OCI-M2 (cell line): ENCODE measurements around the gene PAAF1.

Source experiments
- DNase-seq: peaks from one replicate; lab custom pipeline; 2025; ENCODE audit not compliant: unreplicated experiment; lab: John Stamatoyannopoulos, UW

Gene PAAF1

DNA sequence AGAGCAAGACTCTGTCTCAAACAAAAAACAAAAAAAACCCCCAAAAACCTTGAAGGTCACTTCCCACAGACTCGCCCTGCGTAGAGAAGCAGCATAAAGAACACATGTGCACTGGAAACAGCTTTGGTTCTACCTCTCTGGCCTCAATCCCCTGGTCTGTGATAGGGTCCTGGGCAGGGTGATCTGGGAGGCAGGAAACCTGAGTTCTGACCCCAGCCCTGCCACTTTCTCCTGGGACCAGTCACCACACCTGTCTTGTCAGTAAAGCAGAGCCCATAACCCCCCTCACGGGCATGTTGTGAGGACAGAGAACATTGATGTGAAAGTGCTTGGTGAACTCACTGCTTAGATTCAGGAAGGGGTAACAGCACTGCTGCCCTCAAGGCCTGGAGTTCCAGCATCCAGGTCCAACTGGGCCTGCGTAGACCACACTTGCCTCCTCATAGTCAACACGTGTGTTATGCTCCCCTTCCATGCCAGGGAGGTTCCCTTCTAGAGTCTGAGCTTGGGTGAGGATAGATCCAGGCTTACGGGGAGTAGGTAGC lies 94.4 kb downstream of the PAAF1 start:
- DNase-seq, result no peak

DNA sequence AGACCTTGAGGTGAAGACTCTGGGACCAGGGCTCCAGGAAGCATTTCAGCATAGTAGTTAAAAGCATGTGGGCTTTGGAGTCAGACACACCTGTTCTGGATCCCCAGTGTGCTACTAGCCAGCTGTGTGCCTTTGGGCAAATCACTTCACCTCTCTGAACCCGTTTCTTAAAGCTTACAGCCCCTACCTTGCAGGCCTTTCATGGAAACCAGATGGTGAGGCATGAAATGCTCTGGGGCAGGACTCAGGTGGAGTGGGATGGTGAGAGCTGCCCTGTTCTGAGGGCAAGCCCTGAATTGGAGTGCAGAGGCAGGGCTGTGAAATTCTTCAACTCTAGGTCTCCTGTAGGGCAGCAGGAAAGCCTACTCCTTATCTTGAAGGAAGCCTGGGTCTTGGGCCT lies 95.4 kb downstream of the PAAF1 start:
- no peak for DNase-seq

DNA sequence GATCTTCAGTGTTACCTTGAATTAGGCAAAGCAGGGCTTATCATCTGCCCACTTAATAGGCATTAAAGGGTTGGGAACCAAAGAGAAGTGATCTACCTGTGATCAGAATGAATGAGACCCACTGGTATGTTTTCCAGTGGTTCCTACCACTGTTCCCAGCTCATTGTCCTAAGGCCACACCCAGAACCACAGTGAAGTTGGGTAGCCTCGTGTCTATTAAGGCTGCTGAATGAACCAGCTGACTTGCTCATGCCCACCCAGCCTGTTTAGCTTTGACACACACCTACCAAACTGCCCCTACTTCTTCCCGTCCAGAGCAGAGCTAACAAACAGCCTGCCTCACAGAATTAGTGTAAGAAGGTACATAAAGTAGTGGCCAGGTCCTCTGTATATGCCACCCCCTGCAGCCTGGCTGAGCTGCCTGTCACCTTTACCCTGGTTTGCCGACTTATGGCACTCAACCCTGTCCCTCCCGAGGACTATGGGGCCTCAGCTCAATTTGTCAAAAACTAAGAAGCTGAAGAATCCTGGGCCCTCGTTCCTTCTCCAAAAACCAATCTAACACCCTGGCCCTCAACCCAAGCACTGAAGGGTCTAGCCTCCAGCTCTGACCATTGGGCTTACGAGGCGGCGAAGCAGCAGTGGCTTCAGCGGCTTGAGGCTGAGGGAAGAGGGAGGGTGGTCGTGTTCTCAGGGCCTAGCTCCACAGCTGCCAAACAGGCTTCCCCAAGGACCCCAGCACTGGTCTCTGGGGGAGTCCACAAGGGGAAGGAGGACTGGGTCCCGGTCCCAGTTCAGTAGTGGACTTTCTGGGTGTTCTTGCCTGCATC lies 96.0 kb downstream of the PAAF1 start:
- no peak for DNase-seq

DNA sequence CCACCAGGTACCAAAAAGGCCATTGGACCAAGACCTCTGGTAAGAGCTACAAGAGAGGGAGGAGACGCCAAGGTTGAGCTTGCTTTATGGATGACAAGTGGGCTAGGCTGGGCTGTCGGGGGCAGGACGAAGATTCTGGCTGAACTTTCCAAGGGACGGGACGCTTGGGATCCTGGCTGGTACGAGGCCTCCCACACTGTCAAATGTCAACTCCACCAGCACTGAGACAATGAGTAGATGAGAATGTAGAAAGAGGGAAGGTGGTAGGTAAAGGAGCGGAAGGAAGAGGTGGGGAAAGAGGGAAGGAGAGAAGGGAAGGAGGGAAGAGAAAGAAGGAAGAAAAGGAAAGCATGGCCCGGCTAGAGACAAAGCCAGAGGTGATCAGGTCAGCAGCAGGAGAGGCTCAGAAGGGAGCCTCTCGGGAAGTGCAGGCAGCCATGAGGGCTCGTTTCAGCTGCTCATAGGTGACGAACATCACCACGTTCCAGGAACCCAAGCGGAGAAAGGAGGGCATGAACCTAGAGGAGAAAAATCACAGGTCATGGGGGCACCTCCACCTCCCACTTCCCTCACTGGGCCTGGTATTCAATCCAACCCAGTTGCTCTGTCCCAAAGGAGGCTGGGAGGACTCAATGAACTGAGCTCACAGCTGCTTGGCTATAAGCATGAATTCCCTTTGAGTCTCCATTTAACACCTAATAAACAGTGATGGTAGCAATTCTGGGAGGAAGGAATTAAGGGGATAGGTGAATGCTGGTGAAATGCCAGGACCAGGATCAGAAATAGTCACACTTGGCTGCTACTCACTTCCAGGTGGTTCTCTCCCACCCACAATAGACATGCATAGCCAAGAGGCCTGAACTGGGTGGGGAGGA lies 98.0 kb downstream of the PAAF1 start:
- no peak for DNase-seq

DNA sequence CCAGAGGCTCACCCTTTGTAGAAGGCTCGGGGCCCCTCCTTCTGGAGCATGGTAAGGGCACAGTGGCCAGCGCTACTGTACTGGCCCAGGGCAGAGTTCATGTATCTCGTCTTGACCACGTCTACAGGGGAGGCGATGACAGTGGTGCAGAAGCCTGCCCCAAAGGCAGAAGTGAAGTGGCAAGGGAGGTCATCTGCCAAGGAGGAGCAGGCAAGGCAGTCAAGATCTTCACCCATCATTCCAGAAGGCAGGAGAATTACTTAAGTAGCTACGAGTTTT lies 98.6 kb downstream of the PAAF1 start:
- no peak for DNase-seq

DNA sequence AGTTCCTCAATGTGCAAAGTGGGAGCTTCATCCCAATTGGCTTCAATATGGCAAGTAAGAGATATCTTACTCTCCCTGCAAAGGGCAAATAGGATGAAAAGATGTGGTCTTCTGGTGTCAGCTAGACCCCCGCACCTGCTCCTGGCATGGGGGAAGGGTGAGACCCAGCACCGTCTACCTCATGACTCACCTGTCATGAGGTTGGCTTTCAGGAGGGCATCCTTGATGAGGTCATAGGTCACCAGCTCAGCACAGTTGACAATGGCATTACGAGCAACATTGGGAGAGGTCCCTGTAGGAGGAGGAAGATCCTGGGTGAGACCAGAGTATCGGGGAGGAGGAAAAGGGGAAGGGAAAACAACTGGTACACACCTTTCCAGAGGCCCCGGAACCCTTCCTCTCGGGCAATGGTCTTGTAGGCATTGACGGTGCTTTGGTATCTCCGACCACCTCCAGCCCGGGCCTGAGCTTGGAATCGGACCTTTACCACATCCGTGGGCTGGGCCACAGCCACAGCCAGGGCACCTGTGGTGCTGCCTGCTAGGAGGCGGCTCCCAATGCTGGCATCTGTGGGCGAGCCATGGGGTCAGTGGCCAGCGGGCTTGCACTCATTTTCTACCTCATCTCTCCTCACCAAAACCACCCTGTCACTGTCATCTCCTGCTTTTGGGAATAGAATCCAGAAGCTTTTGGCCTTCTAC lies 99.8 kb downstream of the PAAF1 start:
- no peak for DNase-seq

DNA sequence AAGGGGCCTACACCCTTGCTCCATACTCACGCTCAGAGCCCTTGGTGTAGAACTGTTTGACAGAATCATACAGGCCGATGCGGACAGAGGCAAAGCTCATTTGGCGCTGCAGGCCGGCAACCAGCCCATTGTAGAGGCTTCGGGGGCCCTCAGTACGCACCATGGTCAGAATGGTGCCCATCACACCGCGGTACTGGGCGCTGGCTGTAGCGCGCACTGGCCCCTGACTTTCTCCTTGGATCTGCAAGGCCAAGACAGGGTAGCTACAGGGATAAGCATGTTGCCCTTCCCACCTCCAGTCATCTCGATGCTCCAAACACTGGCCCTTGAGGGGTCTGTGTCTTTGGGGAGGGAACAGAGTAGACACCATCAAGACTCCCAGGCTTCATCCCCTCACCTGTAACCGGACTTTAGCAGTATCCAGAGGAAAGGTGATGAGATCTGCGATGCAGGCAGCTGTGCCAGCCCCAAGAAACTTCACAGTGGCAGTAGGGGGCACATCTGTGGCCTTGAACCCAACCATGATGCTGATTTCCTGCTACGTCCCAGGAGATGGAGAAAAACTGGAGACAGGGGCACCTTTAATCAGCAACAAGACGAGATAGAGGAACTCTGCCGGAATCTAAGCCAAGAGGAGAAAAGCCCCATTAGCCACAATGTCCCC lies 101.2 kb downstream of the PAAF1 start:
- no peak for DNase-seq

DNA sequence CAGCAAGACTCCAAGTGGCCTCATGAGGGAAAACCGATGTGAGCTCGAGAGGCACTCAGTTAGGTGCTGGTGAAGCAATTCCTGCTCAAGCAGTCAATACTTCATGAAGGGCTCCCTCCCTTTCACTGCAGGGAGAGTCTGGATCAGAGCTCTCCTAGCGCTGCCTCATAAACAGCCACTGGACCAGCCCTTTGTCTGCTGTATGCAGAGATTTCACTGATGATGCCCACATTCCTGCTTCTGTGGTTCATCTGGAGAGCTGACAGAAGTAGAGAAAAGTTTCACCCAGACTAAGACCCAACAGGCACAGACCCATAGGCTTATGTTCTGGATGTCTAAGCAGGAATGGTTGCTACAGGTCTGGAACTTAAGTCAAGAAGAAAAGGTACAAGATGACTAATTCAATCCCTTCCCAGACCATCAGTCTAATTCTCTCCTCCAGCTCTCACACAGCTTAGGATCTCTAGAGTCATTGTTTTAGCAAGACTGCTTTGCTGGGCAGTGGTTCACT lies 101.8 kb downstream of the PAAF1 start:
- no peak for DNase-seq

DNA sequence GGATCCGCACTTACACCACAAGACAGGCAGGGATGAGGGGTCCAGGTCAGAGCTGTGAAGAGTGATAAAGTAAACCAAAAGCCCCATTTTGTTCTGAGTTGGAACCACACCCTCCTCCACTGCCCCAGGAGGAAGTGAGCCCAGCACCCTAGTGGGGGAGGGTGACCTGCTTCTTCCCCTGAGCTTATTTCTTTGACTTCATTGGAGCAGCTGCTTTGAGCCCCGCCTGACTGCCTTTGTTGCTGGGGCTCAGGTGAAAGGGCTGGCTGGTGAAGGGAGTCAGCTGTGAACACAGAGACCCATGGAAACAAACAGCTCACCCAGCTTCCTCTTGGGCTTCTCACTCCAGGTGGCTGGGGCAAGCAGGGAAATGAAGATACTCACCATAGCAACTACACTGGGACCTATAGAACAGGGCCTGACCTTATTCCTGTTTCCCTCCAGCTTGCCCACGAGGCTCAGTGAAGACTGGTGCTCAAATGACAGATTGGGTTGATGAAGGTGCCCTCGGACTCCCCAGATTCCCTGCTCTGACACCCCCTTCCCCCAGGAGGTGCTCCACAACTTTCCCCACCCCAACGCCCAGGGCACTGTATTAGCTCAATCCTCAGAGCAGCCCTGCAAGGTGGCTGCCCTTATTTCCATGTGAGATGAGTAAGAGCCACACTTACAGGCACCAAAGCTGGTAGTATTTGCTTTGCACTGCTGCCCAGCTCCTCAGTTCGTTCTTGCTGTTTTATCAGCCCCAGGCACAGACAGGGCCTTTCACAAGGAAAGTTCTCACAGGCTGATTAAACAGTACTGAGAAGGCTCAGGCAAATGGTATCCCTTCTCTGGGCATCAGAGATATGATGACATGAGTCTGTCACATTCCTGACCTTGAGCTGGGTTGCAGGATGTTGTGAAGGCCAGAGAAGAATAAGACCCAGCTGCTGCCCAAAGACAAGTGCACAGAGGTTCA lies 103.5 kb downstream of the PAAF1 start:
- no peak for DNase-seq
